Stimulated activated CD8-positive, alpha-beta memory T cell treated with anti-CD3 and anti-CD28 coated beads, Interleukin-15, amount 100 ng/mL, for 1 hour (primary cell): ENCODE results near the gene FBXL17.

ENCODE experiments used
- DNase-seq: peaks from one replicate; pipeline ENCODE4 v3.0.0-alpha.2; 2020; ENCODE audit warnings: low read depth

FBXL17 gene

GRCh38 chr5:108249785-108250426, 132.0 kb downstream of the FBXL17 start:
- DNase-seq = no peak

- no peak for DNase-seq
These were observed 132.7 kb downstream of the FBXL17 start for GRCh38 chr5:108249095-108249784.

- no peak for DNase-seq
These were observed 142.7 kb downstream of the FBXL17 start for GRCh38 chr5:108238936-108239887.

- DNase-seq = no peak
These were observed 143.4 kb downstream of the FBXL17 start for GRCh38 chr5:108238461-108238860.

GRCh38 chr5:108233617-108234155, 148.2 kb downstream of the FBXL17 start:
- no peak for DNase-seq

GRCh38 chr5:108232805-108233204, 149.1 kb downstream of the FBXL17 start:
- DNase-seq = no peak

GRCh38 chr5:108222011-108222410, 159.9 kb downstream of the FBXL17 start:
- no peak for DNase-seq

- no peak for DNase-seq
These were observed 161.1 kb downstream of the FBXL17 start for GRCh38 chr5:108220834-108221233.

- no peak for DNase-seq
These were observed 165.0 kb downstream of the FBXL17 start for GRCh38 chr5:108216890-108217289.

GRCh38 chr5:108214857-108215256, 167.0 kb downstream of the FBXL17 start:
- DNase-seq = no peak

- no peak for DNase-seq
These were observed 169.0 kb downstream of the FBXL17 start for GRCh38 chr5:108212775-108213346.

- DNase-seq = no peak
These were observed 175.2 kb downstream of the FBXL17 start for GRCh38 chr5:108206707-108207106.

GRCh38 chr5:108201721-108202120, 180.2 kb downstream of the FBXL17 start:
- no peak for DNase-seq

GRCh38 chr5:108196276-108196675, 185.6 kb downstream of the FBXL17 start:
- no peak for DNase-seq

- DNase-seq = no peak
These were observed 188.7 kb downstream of the FBXL17 start for GRCh38 chr5:108193021-108193795.

- no peak for DNase-seq
These were observed 197.0 kb downstream of the FBXL17 start for GRCh38 chr5:108184940-108185339.

- DNase-seq = no peak
These were observed 199.9 kb downstream of the FBXL17 start for GRCh38 chr5:108181975-108182374.

- DNase-seq = no peak
These were observed 207.6 kb downstream of the FBXL17 start for GRCh38 chr5:108174286-108174685.

- DNase-seq = no peak
These were observed 210.1 kb downstream of the FBXL17 start for GRCh38 chr5:108171759-108172158.

GRCh38 chr5:108168915-108169314, 213.0 kb downstream of the FBXL17 start:
- DNase-seq = no peak

GRCh38 chr5:108167174-108167573, 214.7 kb downstream of the FBXL17 start:
- DNase-seq = no peak
